NB4 (cell line): ENCODE measurements around the gene KCNT2.

Experiments used
- DNase-seq: peaks from one replicate; pipeline ENCODE4 v3.0.0; 2010; ENCODE audit warnings: low read depth
- H3K4me3 ChIP-seq: one replicate; pipeline ENCODE4 v1.5.1; 2011; ENCODE audit warnings: mild to moderate bottlenecking, low read depth, low read length, moderate library complexity
- MYC ChIP-seq: IDR thresholded peaks from 2 replicates; pipeline ENCODE4 v1.6.1; 2011; ENCODE audit warnings: low read depth, low read length
- POLR2A ChIP-seq: IDR thresholded peaks from 2 replicates; pipeline ENCODE4 v1.6.1; 2011; ENCODE audit warnings: mild to moderate bottlenecking; ENCODE audit not compliant: insufficient read length; ENCODE audit errors: extremely low read depth
- TF ChIP-seq, protein P1 (sequence below): IDR thresholded peaks from 2 replicates; pipeline ENCODE4 v1.6.1; 2011; ENCODE audit warnings: low read depth, low read length
- TF ChIP-seq, protein P2 (sequence below): IDR thresholded peaks from one replicate; pipeline ENCODE4 v1.5.1; 2012; ENCODE audit warnings: low read depth, low read length

KCNT2 gene

DNA sequence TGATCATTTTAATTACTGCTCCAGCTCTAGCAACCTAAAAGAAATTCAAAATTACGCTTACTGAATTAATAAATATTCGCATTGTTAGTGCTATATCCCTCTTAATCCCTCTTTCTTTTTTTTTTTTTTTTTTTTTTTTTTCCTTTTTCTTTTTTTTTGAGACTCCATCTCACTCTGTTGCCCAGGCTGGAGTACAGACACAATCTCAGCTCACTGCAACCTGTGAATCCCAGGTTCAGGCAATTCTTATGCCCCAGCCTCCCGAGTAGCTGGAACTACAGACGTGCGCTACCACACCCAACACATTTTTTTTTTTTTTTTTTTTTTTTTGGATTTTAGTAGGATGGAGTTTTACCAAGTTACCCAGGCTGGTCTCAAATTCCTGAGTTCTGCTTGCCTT lies 157.1 kb downstream of the KCNT2 start:
- H3K4me3 ChIP-seq: no peak overlapping the region
- TF ChIP-seq MYC (no peak), POLR2A (no peak)
- TF ChIP-seq, protein P1, sequence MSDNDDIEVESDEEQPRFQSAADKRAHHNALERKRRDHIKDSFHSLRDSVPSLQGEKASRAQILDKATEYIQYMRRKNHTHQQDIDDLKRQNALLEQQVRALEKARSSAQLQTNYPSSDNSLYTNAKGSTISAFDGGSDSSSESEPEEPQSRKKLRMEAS: no peak
- TF ChIP-seq, protein P2, sequence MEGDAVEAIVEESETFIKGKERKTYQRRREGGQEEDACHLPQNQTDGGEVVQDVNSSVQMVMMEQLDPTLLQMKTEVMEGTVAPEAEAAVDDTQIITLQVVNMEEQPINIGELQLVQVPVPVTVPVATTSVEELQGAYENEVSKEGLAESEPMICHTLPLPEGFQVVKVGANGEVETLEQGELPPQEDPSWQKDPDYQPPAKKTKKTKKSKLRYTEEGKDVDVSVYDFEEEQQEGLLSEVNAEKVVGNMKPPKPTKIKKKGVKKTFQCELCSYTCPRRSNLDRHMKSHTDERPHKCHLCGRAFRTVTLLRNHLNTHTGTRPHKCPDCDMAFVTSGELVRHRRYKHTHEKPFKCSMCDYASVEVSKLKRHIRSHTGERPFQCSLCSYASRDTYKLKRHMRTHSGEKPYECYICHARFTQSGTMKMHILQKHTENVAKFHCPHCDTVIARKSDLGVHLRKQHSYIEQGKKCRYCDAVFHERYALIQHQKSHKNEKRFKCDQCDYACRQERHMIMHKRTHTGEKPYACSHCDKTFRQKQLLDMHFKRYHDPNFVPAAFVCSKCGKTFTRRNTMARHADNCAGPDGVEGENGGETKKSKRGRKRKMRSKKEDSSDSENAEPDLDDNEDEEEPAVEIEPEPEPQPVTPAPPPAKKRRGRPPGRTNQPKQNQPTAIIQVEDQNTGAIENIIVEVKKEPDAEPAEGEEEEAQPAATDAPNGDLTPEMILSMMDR: no peak
- no peak for DNase-seq

DNA sequence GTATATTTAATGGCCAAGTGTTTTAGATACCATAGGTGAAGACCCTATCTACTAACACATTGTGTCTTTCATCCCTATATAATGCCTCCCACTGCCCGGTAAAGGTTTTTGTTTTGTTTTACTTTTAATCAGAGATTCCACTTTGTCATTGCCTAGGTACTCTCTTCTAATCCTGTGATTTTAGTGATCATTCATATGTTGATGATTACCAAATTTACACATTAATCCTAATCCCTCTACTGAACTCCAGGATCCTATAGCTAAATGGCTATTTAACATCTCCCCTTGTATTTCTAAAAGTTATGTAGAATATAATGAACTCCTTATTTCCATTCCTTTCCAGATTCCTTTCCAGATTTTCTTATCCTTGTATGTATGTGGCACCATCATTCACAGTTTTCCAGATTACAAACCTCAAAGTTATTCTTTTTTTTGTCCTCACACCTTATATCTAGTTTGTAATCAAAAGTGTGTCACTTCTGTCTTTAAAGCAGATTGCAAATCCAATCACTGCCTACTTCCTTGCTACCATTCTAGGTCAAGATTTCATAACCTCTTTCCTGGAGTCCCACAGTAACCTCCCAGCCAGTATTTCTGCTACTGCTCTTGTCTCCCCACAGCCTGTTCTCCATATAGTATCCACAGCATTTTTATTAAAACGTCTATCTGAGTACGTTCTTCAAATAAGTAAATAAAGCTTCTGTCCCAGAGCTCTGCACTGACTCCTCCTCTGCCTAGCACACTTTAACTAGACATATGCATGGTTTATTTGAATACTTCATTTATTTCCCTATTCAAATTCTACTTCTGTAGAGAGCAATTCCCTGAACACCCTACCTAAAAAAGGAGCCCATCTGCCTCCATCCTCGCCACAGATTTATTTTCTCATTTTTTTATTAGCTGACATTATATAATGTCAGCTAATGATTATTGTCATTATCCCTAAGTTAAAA lies 157.8 kb downstream of the KCNT2 start:
- H3K4me3 ChIP-seq: no peak overlapping the region
- no peak for DNase-seq
- TF ChIP-seq, protein P2: no peak
- TF ChIP-seq MYC: no peak
- TF ChIP-seq POLR2A: no peak
- TF ChIP-seq, protein P1: no peak

DNA sequence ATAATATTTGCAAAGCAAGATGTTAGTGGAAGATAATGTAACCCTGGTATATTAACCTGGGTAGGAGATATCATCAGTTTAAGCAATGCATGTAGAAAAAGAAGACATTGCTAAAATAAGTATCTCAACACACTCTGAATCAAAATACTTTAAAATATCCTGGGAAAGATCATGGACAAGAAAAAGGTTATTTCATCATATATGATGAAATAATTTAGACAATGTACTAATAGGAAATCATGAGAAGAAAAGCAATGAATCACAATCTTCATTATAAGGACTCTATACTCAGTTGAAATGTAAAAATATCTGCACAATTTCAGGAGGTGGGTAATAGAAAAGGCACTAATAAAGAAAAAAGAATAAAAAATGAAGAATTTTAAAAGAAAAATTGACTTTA lies 158.8 kb downstream of the KCNT2 start:
- DNase-seq: no peak
- no peak overlapping the region for H3K4me3 ChIP-seq
- TF ChIP-seq, protein P2: no peak
- TF ChIP-seq POLR2A (no peak), MYC (no peak)
- TF ChIP-seq, protein P1: no peak

DNA sequence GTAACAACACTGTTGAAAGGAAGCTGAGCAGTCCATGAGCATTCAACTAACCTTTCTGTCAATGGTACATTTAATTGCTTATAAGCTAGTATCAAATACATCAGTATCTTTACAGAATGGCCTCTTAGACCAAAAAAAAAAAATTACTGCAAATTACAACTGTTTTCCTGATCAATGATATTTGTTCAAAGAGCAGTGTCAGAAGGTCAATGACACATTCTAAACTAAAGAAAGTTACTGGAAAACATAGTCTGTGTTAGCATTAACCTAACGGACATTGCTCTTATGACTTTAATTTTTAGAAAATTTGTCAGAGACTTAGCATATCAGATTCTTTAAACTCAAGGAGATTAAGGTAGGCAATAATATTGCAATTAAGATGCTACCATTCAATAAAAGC lies 162.5 kb downstream of the KCNT2 start:
- no peak overlapping the region for H3K4me3 ChIP-seq
- DNase-seq: no peak
- TF ChIP-seq, protein P1: no peak
- TF ChIP-seq MYC (no peak), POLR2A (no peak)
- TF ChIP-seq, protein P2: no peak

DNA sequence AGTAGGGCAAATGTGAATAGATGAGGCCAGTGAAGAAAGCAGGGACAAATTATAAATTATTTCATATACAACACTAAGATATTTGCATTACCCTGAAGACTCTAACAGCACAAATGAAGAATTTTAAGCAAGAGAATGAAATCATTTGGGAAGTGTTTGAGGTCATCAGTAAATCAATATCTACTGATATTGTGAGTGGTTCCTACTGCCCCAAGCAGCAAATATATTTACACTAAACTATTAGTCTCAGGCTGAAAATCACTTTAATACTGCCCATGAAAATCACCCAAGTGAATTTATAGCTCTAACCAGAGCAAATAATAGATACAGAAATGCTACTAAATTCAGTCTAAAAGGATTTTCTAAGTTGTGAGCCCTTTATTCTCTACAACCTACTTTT lies 163.6 kb downstream of the KCNT2 start:
- no peak for TF ChIP-seq MYC
- TF ChIP-seq, protein P1: no peak
- TF ChIP-seq POLR2A: no peak
- TF ChIP-seq, protein P2: no peak
- no peak overlapping the region for H3K4me3 ChIP-seq
- no peak for DNase-seq
